ENCODE measurements around the gene DTNBP1. TPM values are rescaled to one million over a fixed set of nuclear protein-coding genes. Genes with fewer than 3 reads are reported as not detected.

The DTNBP1 gene
- total RNA-seq, 4 donors from 2014 or later = 5.2 to 14.7 (median 7.5) TPM

- Histone ChIP-seq H3K27me3 (no peaks in the 10 kb centered on the region), H3K4me1 (peaks cover 0 to 19% (median 3%) of the 10 kb centered on the region in 3 donors), H3K4me3 (no peak overlapping the region), H3K9me3 (no peaks in the 10 kb centered on the region), H3K36me3 (no peaks in the 10 kb centered on the region), H3K27ac (no peak overlapping the region)
- TF ChIP-seq, protein P1, sequence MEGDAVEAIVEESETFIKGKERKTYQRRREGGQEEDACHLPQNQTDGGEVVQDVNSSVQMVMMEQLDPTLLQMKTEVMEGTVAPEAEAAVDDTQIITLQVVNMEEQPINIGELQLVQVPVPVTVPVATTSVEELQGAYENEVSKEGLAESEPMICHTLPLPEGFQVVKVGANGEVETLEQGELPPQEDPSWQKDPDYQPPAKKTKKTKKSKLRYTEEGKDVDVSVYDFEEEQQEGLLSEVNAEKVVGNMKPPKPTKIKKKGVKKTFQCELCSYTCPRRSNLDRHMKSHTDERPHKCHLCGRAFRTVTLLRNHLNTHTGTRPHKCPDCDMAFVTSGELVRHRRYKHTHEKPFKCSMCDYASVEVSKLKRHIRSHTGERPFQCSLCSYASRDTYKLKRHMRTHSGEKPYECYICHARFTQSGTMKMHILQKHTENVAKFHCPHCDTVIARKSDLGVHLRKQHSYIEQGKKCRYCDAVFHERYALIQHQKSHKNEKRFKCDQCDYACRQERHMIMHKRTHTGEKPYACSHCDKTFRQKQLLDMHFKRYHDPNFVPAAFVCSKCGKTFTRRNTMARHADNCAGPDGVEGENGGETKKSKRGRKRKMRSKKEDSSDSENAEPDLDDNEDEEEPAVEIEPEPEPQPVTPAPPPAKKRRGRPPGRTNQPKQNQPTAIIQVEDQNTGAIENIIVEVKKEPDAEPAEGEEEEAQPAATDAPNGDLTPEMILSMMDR (IDR thresholded peaks at IDR 0.05) = no peak
- TF ChIP-seq POLR2A (IDR thresholded peaks at IDR 0.05) = no peak
- DNase-seq = no peak
- 80 to 84% methylated on average over 7 of the region's 7 CpGs for WGBS, 2 donors
- intact Hi-C loops (cut with DNase I) = no loop called here
These were observed 68.1 kb downstream of the DTNBP1 start for GRCh38 chr6:15594512-15595259.

DNA sequence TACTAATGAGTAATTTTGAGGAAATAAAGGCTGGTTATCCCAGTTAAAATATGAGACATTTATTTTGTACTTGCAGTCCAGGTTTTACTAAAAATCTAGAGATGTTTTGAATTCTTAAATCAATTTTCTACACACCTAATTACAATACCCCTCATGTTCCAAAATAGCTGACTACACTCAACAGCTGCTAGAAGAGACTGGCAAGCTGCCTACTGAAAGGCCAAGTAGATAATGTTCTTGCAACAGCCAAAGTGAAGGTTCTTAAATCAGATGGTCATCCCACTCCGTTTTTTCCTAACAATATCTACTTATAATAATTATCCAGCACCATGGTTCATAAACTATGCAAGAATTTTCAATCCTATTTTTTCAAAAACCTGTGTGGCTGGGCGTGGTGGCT is 69.0 kb downstream of the DTNBP1 start:
- TF ChIP-seq POLR2A (IDR thresholded peaks at IDR 0.05) = no peak
- TF ChIP-seq, protein P1 (IDR thresholded peaks at IDR 0.05) = no peak
- DNase-seq = no peak
- intact Hi-C loops (cut with DNase I) = no loop called here
- Histone ChIP-seq H3K27ac (no peak overlapping the region), H3K9me3 (no peaks in the 10 kb centered on the region), H3K27me3 (no peaks in the 10 kb centered on the region), H3K4me3 (no peak overlapping the region), H3K36me3 (no peaks in the 10 kb centered on the region), H3K4me1 (peaks cover 0 to 19% (median 3%) of the 10 kb centered on the region in 3 donors)
- WGBS, 2 donors = 82 to 85% methylated on average over 2 of the region's 2 CpGs

- Histone ChIP-seq H3K4me1 (peaks cover 0 to 19% (median 3%) of the 10 kb centered on the region in 3 donors), H3K9me3 (no peaks in the 10 kb centered on the region), H3K27me3 (no peaks in the 10 kb centered on the region), H3K36me3 (no peaks in the 10 kb centered on the region), H3K4me3 (no peak overlapping the region), H3K27ac (no peak overlapping the region)
- no peak for TF ChIP-seq POLR2A (IDR thresholded peaks at IDR 0.05)
- TF ChIP-seq, protein P1 (IDR thresholded peaks at IDR 0.05) = no peak
- intact Hi-C loops (cut with DNase I) = no loop called here
- 87 to 90% methylated on average over 2 of the region's 2 CpGs for WGBS, 2 donors
- DNase-seq = no peak
These were observed 70.2 kb downstream of the DTNBP1 start for GRCh38 chr6:15592610-15593009.

- no peak overlapping the region for H3K27ac ChIP-seq
- 66 to 70% methylated on average over 3 of the region's 3 CpGs for WGBS, 2 donors
- no peak for TF ChIP-seq POLR2A (IDR thresholded peaks at IDR 0.05)
- TF ChIP-seq, protein P1 (IDR thresholded peaks at IDR 0.05) = no peak
- no peaks in the 10 kb centered on the region for H3K36me3 ChIP-seq
- no peak for DNase-seq
- no peak overlapping the region for H3K4me3 ChIP-seq
- H3K27me3 ChIP-seq = no peaks in the 10 kb centered on the region
- H3K4me1 ChIP-seq = peaks cover 0 to 2% (median 0%) of the 10 kb centered on the region in 3 donors
- intact Hi-C loops (cut with DNase I) = no loop called here
- H3K9me3 ChIP-seq = no peaks in the 10 kb centered on the region
These were observed 73.7 kb downstream of the DTNBP1 start for GRCh38 chr6:15588971-15589634.

DNA sequence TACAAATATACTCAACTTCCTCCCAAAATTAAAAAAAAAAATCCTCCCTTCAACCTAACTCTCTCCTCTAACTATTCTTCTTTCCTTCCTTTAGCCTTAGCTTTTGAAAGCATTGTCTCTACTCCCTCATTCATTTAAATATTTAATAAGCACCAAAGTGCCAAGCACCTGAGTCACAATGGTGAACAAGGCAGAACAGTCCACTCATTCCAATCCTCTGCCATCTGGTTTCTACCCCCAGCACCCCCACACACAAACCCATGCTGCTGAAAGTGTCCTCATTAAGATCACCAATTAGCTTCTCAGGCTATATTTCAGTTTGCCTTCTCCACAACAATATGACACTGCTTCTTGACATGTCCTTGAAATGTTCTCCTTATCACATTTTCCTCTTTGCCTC is 76.3 kb downstream of the DTNBP1 start:
- TF ChIP-seq, protein P1 (IDR thresholded peaks at IDR 0.05) = no peak
- no peak overlapping the region for H3K4me3 ChIP-seq
- H3K4me1 ChIP-seq = no peaks in the 10 kb centered on the region
- DNase-seq = no peak
- no peak overlapping the region for H3K27ac ChIP-seq
- intact Hi-C loops (cut with DNase I) = no loop called here
- H3K27me3 ChIP-seq = no peaks in the 10 kb centered on the region
- H3K36me3 ChIP-seq = no peaks in the 10 kb centered on the region
- H3K9me3 ChIP-seq = no peaks in the 10 kb centered on the region

Measured in esophagus squamous epithelium (tissue), 5 donors.